ENCODE data around the gene EXOG. TPM values are rescaled to one million over a fixed set of nuclear protein-coding genes. Genes with fewer than 3 reads are reported as not detected.

The EXOG gene
- total RNA-seq, 1 experiment from 2014 or later: 8.3 TPM

Other genes with a start within 250 kb of the EXOG start
- gene SLC22A13, start 230.5 kb upstream of the EXOG start, total RNA-seq (2021; ENCODE audit: unreplicated experiment): 0.47 TPM
- 0.22 TPM for gene SLC22A14, start 214.0 kb upstream of the EXOG start, total RNA-seq (2021; ENCODE audit: unreplicated experiment)
- gene XYLB, start 149.6 kb upstream of the EXOG start, total RNA-seq (2021; ENCODE audit: unreplicated experiment): 14.0 TPM
- 18.3 TPM for gene ACVR2B, start 42.5 kb upstream of the EXOG start, total RNA-seq (2021; ENCODE audit: unreplicated experiment)
- gene SCN5A, start 153.3 kb downstream of the EXOG start, total RNA-seq (2021; ENCODE audit: unreplicated experiment): 11.5 TPM